Adrenal gland (tissue), 5 donors: ENCODE data around the gene PTRH2.

ENCODE experiments used
- CTCF ChIP-seq, 6 experiments: fragments of 450-650 bp in 4 of 6; fragments of 200-600 bp in 2 of 6; sonication (generic) in 1 of 6; IDR thresholded peaks; 1 replicate in 5 of 6; 2 replicates in 1 of 6; pipeline versions ENCODE4 v1.5.1 to v1.8.0; 2016 to 2021; ENCODE audit warnings: antibody characterized with exemption in 6 of 6, mild to moderate bottlenecking in 2 of 6, moderate library complexity in 1 of 6
- POLR2A ChIP-seq, 2 donors: fragments of 450-650 bp; IDR thresholded peaks; one replicate each; pipeline ENCODE4 v1.6.1; 2017; ENCODE audit warnings: antibody characterized with exemption in 2 of 2, mild to moderate bottlenecking in 2 of 2, moderate library complexity in 1 of 2
- donor health status: DM: no; HTN: no; CAD: no.

- TF ChIP-seq CTCF (IDR thresholded peaks at IDR 0.05) (no peak), POLR2A (IDR thresholded peaks at IDR 0.05) (no peak)
These were observed 37.8 kb downstream of the PTRH2 start for GRCh38 chr17:59669411-59669810.
